HG02623 (cell line): ENCODE data around the gene GLT1D1.

Experiments used
- ATAC-seq: cut with Tn5 transposase; IDR thresholded peaks from one replicate; pipeline ENCODE4 v1.9.1; 2021; ENCODE audit warnings: moderate library complexity; ENCODE audit not compliant: unreplicated experiment

The GLT1D1 gene

DNA sequence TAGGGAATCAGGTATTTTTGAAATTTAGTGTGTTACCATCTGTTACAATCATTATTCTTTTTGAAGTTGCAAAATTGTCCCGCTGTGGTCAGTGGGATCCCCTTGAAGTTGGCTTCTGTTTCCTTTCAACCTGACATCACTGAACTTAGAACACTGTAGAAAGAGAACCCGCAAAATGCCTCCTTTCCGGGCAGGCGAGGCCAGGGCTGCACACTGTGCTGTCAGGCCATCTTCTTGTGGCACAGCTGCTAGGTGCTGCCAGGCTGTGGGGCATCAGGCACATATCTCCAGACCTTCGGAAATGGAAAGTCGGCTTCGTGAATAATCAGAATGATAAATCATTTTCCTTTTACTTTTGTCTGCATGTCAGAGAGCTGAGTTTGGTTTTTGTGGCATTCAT is 103.5 kb downstream of the GLT1D1 start:
- ATAC-seq, result no peak

GRCh38 chr12:128959901-128960300 is 106.6 kb downstream of the GLT1D1 start:
- ATAC-seq, result no peak

DNA sequence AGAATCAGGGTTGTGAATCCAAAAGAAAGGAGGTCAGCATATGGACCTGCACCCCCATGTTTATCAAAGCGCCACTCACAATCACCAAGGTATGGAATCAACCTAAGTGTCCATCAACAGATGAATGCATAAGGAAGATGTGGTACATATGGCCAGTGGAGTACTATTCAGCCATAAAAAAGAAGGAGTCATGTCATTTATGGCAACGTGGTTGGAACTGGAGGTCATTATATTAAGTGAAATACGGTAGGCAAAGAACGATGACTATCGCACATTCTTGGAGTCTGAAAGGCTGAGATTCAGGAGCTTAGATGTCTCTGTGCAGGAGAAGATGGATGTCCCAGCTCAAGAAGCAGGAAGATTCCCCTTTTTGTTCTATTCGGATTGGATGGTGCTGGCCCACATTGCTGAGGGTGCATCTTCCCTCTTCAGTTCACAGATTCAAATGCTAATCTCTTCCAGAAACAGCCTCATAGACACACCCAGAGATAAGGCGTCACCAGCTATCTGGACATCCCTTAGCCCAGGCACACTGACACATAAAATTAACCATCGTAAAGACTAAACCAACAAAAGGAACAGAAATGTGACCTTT is 108.1 kb downstream of the GLT1D1 start:
- no peak for ATAC-seq

DNA sequence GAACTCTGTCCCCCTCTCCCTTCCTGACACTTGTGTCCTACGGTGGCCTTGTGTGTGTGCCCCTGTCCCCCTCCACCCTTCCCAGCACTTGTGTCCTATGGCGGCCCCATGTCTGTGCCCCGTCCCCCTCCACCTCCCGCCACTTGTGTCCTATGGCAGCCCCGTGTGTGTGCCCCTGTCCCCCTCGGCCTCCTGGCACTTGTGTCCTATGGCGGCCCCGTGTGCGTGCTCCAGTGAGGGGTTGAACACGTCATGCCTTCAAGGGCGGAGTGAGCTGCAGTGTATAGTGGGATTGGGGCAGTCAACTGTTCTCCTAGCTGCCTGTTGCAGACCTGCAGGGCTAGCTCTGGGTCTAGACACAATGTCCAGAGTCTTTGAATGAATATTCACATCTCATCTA is 108.7 kb downstream of the GLT1D1 start:
- no peak for ATAC-seq

DNA sequence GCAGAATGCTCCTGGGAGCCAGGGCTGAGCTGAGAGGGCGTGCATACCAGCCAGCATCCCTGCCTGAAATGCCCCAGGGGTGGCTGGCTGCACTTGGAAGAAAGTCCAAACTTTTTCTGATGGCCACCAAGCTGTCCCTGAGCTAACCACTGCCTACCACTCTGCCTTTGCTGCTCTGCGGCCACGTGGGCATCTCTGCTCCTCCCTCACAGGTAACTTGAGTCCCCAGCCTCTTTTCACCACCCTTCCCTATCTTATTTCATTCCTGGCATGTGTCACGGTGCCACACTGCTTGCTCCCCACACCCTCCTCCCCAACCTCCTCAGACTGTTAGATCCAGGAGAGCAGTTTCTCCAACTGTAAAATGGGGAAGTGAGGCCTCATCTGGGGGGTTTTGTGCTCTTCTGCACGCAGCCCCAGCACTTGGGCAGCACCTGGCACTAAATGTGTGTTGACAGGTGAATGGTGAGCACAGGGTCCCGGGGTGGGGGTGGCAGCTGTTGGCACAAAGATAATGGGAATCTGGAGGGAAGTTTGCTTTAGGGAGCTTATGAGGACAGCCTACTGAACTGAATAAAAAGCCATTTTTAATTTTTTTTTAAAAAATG is 113.0 kb downstream of the GLT1D1 start:
- no peak for ATAC-seq

DNA sequence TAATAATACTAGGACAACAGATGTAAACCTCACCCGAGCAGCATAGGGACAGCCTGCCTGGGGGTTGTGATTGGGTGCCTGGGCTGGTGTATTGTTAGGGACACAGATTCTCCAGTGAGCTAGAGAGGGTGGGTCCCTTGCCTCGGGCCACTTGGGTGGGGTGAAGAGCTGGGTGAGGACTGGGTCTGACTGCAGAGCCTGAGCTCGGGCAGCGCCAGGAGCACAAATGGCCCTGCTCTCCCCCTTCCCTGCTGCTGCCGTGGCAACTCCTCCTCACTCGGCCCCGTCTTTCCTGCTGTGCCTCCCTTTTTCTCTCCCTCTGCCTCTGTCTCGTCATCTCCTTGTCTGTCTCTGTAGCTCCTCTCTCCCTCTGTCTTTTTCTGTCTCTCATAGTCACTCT is 115.4 kb downstream of the GLT1D1 start:
- no peak for ATAC-seq

DNA sequence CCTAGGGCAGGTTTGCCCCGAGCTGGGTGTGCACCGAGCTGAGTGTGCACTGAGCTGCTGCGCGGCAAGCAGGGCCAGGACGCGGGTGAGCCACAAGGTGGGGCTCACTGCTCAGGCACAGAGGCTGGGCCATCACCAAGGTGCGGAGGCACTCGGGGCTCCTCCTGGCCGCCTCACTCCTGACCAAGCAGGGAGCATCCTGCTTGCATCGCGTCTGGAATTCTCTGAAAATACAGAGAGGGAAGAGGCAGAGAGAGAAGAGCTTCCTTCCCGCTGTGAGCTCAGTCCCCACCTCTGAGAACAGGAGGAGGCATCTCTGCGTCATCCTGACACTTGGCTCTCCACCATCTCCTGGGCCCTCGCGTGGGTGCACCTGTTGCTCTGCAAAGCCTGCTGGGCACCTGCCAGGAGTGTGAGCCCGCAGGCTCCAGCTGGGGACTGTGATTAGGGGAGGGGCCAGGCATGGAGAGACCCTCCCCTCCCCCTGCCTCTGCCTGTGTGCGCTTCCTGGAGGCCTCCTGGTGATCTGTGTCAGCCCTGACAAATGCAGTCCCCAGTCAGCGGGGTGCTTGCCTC is 116.3 kb downstream of the GLT1D1 start:
- peak; percentile 91 for ATAC-seq

DNA sequence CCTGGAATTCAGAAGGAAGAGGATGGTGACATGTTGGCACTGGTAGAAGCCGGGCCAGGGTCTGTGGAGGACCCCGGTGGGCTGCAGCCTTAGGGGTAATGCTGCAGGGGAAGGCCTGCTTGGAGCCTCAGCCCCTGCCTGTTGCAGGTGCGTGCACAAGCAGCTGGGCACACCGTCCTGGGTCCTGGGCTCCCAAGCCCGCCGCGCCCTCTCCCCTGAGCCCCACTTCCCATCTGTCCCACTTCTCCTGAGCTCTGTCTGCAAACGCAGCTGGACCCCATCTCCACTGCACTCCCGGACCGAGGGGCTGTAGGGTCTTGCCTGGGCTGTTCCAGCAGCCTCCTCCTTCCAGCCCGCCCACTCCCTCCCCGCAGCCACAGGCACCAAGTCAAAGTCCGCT is 116.8 kb downstream of the GLT1D1 start:
- no peak for ATAC-seq

DNA sequence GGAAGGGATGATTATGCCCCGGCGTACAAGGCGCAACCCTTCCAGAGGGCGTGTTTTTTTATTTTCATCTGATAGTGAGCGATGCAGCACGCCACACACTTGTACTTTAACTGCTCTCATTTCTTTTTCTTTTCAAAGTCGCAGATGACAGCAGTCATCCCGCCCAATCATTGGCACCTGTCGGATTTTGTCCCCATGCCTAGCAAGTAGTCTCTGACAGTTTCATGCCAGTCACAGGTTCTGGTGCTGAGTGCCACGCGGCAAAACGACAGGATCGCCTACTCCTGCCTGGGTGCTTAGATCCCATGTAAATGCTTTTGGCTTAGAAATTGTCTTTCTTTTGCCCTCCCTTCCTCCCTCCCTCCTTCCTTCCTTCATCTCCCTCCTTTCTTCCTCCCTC is 117.7 kb downstream of the GLT1D1 start:
- no peak for ATAC-seq

DNA sequence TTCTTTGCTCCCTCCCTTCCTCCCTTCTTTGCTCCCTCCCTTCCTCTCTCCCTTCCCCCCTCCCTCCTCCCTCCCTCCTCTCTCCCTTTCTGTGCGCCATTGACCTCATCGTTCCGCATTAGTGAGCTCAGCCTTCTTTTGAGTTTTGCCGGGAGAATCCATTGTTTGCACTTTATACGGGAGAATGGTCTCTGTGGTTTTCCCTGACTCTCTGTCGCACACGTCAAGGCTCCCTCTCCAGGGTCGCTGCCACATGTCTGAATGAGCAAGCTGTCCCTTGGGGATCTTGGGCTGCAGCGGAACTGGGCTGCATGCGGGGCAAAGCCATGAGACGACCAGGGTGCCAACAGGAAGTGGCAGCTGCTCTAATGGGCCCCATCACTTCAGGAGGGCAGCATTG is 118.5 kb downstream of the GLT1D1 start:
- ATAC-seq, result no peak

DNA sequence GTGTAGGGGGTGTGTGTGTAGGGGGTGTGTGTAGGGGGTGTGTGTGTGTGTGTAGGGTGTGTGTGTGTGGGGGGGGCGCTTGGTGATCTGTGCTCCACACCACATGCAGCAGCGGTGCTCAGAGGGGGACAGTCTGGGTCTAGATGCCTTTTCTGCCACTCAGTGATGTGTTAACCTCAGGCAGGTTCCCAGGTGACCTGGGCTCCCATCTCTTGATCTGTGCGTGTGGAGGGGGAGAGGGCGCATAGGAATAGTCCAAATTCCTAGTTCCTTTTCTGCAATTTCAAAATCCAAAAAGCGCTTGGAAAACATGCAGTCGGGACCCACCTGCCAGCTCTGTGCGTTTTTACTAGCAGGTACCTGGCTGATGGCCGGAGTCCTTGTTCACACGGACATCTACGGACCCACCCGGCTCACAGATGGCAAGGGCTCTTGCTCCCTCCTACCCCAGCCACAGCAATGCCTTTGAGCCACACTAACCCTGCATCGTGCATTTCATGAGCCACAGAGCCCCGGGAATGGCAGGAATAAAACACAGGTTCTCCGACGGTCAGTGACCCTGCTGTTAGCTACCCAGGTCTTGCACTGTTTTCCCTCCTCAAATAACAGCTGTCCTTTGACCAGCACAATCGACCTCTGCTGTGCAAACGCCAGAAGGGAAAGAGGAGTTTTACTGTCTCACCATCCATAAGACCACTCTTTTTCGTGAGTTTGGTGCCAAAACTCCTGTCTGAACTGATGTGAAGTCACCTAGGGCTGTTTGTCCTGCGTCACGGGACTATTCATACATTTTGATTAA is 120.8 kb downstream of the GLT1D1 start:
- no peak for ATAC-seq

DNA sequence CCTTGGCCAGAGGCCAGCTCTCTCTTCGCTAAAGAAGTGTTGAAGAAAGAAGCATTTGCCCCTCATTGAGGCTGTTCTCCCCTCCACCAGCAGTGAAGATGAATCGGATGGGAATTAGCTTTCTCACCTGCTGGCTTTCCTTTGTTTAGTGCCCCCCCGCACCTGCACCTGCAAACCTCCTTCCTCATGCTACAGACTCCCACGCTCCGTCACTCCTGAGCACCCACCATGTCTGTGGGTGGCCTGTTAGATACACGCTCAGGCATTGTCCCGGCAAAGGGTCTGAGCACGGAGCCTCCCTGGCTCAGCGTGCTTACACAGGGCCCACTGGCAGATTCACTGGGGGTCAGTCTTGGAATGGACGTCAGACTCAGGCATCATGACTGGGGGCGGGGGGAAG is 121.6 kb downstream of the GLT1D1 start:
- ATAC-seq, result no peak

- no peak for ATAC-seq
Measured at GRCh38 chr12:128976120-128976738, 123.0 kb downstream of the GLT1D1 start.

GRCh38 chr12:128977441-128977840 is 124.2 kb downstream of the GLT1D1 start:
- ATAC-seq, result no peak

GRCh38 chr12:128978067-128978466 is 124.8 kb downstream of the GLT1D1 start:
- ATAC-seq, result no peak

DNA sequence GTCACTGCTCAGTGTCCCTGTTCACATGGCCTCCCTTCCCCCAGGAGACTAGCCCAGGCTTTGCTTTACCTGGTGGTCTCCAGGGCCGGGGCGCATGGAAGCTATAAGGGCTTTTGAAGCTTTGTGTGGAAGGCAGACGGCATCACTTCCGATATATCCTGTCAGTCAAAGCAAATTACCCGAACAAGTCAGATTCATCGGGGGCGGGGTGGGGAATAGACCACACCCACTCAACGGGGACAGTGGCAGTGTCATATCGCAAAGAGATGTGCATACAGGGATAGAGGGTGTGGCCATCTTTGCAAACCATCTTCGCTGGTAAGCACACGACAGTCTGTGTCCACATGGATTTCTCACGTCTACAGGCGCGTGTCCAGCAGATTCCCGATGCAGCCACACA is 127.3 kb downstream of the GLT1D1 start:
- no peak for ATAC-seq

- no peak for ATAC-seq
Measured at GRCh38 chr12:128981971-128982533, 128.8 kb downstream of the GLT1D1 start.

GRCh38 chr12:128982933-128983332 is 129.7 kb downstream of the GLT1D1 start:
- ATAC-seq, result no peak

- ATAC-seq, result no peak
Measured at GRCh38 chr12:128983371-128983770, 130.1 kb downstream of the GLT1D1 start.

DNA sequence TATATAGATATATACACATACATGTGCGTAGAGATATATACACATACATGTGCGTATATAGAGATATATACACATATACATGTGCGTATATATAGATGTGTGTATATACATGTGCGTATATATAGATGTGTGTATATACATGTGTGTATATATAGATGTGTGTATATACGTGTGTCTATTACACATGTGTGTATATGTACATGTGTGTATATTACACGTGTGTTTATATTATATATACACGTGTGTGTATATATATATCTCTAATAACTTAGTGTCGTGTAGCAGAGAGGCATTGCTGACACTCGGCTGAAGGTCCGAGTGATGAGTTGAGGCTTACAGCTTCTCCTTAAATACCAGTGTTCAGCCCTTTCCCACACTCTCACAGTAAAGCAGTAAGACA is 133.7 kb downstream of the GLT1D1 start:
- no peak for ATAC-seq

DNA sequence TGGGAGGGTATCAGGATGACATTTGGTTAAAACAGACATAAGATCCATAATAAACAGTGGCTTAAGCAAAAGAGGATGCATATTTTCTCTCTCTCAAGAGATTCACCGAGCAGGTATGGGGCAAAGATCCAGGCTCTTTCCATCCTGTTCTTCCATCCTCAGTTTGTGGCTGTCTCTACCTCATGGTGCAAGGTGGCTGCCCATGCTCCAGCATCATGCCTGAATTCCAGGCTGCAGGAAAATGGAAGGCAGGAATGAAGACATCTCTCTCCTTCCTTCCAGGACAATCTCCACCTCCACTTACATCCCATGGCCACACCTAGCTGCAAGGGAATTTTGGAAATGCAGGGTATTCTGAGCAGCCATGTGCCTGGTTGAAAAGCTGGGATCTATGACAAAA is 136.0 kb downstream of the GLT1D1 start:
- no peak for ATAC-seq
